ENCODE measurements around the gene ADAT3. TPM values are rescaled to one million over a fixed set of nuclear protein-coding genes. Genes with fewer than 3 reads are reported as not detected.

Gene ADAT3
- total RNA-seq, 1 experiment from 2014 or later = 6.9 TPM

GRCh38 chr19:1910177-1910576 lies 5.0 kb downstream of the ADAT3 start:
- no peak for DNase-seq (ENCODE audit: unreplicated experiment)
- ChIA-PET CTCF (interaction anchor here (0.6 kb wide), 1 partner anchor 1451 kb away, joined by 3 read pairs; no protein-coding TSS in a partner anchor), POLR2A (interaction anchor here (0.5 kb wide), 1 partner anchor 25 kb away, joined by 3 read pairs; no protein-coding TSS in a partner anchor)
- peaks cover 6% of the 10 kb centered on the region for H3K4me1 Mint-ChIP-seq (ENCODE audit: insufficient read depth, unreplicated experiment)
- H3K9me3 Mint-ChIP-seq (ENCODE audit: unreplicated experiment) = no peaks in the 10 kb centered on the region
- H3K4me3 Mint-ChIP-seq (ENCODE audit: unreplicated experiment) = no peak overlapping the region
- H3K36me3 Mint-ChIP-seq (ENCODE audit: insufficient read depth, unreplicated experiment) = peaks cover 6% of the 10 kb centered on the region
- BruUV-seq (replicated peaks) = no TSS peak
- intact Hi-C loops (cut with micrococcal nuclease) = no loop called here
- no peaks in the 10 kb centered on the region for H3K27me3 Mint-ChIP-seq (ENCODE audit: insufficient read depth, unreplicated experiment)
- H3K27ac Mint-ChIP-seq (ENCODE audit: low read depth, unreplicated experiment) = no peak overlapping the region
- TF ChIP-seq, protein P1, sequence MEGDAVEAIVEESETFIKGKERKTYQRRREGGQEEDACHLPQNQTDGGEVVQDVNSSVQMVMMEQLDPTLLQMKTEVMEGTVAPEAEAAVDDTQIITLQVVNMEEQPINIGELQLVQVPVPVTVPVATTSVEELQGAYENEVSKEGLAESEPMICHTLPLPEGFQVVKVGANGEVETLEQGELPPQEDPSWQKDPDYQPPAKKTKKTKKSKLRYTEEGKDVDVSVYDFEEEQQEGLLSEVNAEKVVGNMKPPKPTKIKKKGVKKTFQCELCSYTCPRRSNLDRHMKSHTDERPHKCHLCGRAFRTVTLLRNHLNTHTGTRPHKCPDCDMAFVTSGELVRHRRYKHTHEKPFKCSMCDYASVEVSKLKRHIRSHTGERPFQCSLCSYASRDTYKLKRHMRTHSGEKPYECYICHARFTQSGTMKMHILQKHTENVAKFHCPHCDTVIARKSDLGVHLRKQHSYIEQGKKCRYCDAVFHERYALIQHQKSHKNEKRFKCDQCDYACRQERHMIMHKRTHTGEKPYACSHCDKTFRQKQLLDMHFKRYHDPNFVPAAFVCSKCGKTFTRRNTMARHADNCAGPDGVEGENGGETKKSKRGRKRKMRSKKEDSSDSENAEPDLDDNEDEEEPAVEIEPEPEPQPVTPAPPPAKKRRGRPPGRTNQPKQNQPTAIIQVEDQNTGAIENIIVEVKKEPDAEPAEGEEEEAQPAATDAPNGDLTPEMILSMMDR (IDR thresholded peaks at IDR 0.05; ENCODE audit: unreplicated experiment) = no peak

DNA sequence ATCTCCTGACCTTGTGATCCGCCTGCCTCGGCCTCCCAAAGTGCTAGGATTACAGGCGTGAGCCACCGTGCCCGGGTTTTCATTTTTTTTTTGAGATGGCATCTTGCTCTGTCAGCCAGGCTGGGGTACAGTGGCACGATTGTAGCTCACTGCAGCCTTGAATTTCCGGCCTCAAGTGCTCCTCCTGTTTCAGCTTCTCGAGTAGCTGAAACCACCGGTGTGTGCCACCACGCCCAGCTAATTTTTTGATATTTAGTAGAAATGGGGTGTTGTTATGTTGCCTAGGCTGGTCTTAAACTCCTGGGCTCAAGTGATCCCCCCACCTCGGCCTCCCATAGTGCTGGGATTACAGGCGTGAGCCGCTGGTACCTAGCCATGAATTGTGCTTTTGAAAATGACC lies 5.9 kb downstream of the ADAT3 start:
- BruUV-seq (replicated peaks) = no TSS peak
- Mint-ChIP-seq H3K27ac (ENCODE audit: low read depth, unreplicated experiment) (no peak overlapping the region), H3K4me1 (ENCODE audit: insufficient read depth, unreplicated experiment) (peaks cover 6% of the 10 kb centered on the region), H3K4me3 (ENCODE audit: unreplicated experiment) (no peak overlapping the region), H3K36me3 (ENCODE audit: insufficient read depth, unreplicated experiment) (peaks cover 12% of the 10 kb centered on the region), H3K9me3 (ENCODE audit: unreplicated experiment) (no peaks in the 10 kb centered on the region), H3K27me3 (ENCODE audit: insufficient read depth, unreplicated experiment) (no peaks in the 10 kb centered on the region)
- ChIA-PET POLR2A (interaction anchor here (0.6 kb wide), 1 partner anchor 1039 kb away, joined by 3 read pairs; no protein-coding TSS in a partner anchor), CTCF (interaction anchor here (0.6 to 1.0 kb wide), 2 partner anchors 19 to 311 kb away, joined by 3 read pairs; no protein-coding TSS in a partner anchor)
- intact Hi-C loops (cut with micrococcal nuclease) = no loop called here
- DNase-seq (ENCODE audit: unreplicated experiment) = no peak
- TF ChIP-seq, protein P1 (IDR thresholded peaks at IDR 0.05; ENCODE audit: unreplicated experiment) = no peak

DNA sequence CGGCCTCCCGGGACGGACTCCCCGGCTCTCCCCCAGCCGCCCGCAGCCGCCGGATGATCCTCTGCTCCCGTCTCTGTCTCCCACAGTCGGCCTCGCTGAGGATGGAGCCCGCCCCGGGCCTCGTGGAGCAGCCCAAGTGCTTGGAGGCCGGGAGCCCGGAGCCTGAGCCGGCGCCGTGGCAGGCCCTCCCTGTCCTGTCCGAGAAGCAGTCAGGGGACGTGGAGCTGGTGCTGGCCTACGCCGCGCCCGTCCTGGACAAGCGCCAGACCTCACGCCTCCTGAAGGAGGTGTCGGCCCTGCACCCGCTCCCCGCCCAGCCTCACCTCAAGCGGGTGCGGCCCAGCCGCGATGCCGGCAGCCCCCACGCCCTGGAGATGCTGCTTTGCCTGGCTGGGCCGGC lies 6.8 kb downstream of the ADAT3 start:
- no peaks in the 10 kb centered on the region for H3K9me3 Mint-ChIP-seq (ENCODE audit: unreplicated experiment)
- H3K36me3 Mint-ChIP-seq (ENCODE audit: insufficient read depth, unreplicated experiment) = peaks cover 12% of the 10 kb centered on the region
- H3K27ac Mint-ChIP-seq (ENCODE audit: low read depth, unreplicated experiment) = no peak overlapping the region
- H3K27me3 Mint-ChIP-seq (ENCODE audit: insufficient read depth, unreplicated experiment) = no peaks in the 10 kb centered on the region
- ChIA-PET POLR2A (interaction anchor here (0.5 kb wide), 1 partner anchor 27 kb away, joined by 3 read pairs; no protein-coding TSS in a partner anchor), CTCF (no interaction called here)
- TF ChIP-seq, protein P1 (IDR thresholded peaks at IDR 0.05; ENCODE audit: unreplicated experiment) = no peak
- no peak overlapping the region for H3K4me3 Mint-ChIP-seq (ENCODE audit: unreplicated experiment)
- H3K4me1 Mint-ChIP-seq (ENCODE audit: insufficient read depth, unreplicated experiment) = peaks cover 6% of the 10 kb centered on the region
- intact Hi-C loops (cut with micrococcal nuclease) = no loop called here
- DNase-seq (ENCODE audit: unreplicated experiment) = no peak
- no TSS peak for BruUV-seq (replicated peaks)

DNA sequence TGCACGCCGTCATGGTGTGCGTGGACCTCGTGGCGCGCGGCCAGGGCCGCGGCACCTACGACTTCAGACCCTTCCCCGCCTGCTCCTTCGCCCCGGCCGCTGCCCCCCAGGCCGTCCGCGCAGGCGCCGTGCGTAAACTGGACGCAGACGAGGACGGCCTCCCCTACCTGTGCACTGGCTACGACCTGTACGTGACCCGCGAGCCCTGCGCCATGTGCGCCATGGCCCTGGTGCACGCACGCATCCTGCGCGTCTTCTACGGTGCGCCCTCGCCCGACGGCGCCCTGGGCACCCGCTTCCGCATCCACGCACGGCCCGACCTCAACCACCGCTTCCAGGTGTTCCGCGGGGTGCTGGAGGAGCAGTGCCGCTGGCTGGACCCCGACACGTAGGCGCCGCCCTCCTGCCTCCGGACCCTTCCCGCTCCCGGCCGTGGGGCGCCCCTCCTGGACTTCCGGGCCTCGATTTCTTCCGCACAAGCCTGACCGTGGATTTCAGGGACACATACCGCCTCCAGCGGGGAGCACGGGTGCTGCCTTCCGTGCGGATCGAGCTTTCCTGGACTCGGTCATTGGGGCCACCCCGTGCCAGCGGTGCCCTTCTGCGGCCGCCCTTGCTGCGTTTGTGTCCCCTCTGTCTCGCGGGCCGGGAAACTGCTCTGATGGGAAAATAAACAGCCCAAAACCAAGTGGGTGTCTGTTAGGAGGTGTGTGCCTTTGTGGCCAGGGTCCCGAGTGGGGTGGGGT lies 7.7 kb downstream of the ADAT3 start:
- peaks cover 6% of the 10 kb centered on the region for H3K4me1 Mint-ChIP-seq (ENCODE audit: insufficient read depth, unreplicated experiment)
- intact Hi-C loops (cut with micrococcal nuclease) = no loop called here
- no peaks in the 10 kb centered on the region for H3K9me3 Mint-ChIP-seq (ENCODE audit: unreplicated experiment)
- ChIA-PET CTCF (interaction anchor here (0.9 to 2.7 kb wide), 2 partner anchors 13 to 16 kb away, joined by 3 to 17 read pairs; no protein-coding TSS in a partner anchor), POLR2A (no interaction called here)
- H3K36me3 Mint-ChIP-seq (ENCODE audit: insufficient read depth, unreplicated experiment) = peaks cover 12% of the 10 kb centered on the region
- TF ChIP-seq, protein P1 (IDR thresholded peaks at IDR 0.05; ENCODE audit: unreplicated experiment) = no peak
- no peak overlapping the region for H3K27ac Mint-ChIP-seq (ENCODE audit: low read depth, unreplicated experiment)
- no peaks in the 10 kb centered on the region for H3K27me3 Mint-ChIP-seq (ENCODE audit: insufficient read depth, unreplicated experiment)
- no TSS peak for BruUV-seq (replicated peaks)
- DNase-seq (ENCODE audit: unreplicated experiment) = no peak
- no peak overlapping the region for H3K4me3 Mint-ChIP-seq (ENCODE audit: unreplicated experiment)
